Heart right ventricle (tissue), 16 donors: ENCODE results near the gene ZC3H7A. TPM values are rescaled to one million over a fixed set of nuclear protein-coding genes. Genes with fewer than 3 reads are reported as not detected.
A peak's percentile ranks its signal among the peaks of the same experiment; 100 is the strongest.

Source experiments
- ATAC-seq, 8 donors: fragments of 200-7000 bp; cut with Tn5 transposase; one replicate each; pipeline ENCODE4 v1.9.1; 2020; ENCODE audit warnings: mild to moderate bottlenecking in 8 of 8, moderate library complexity in 8 of 8, moderate number of reproducible peaks in 1 of 8
- DNase-seq, 2 donors: peaks; one replicate each; pipeline ENCODE4 v3.0.0-alpha.2; 2020
- H3K27ac ChIP-seq, 10 donors: fragments of 200-600 bp; sonication (generic) in 2 of 10; one replicate each; pipeline versions ENCODE4 v1.5.0 to v1.8.0; 2020 to 2022; ENCODE audit warnings: mild to moderate bottlenecking in 3 of 10
- H3K27me3 ChIP-seq, 7 donors: fragments of 200-600 bp; one replicate each; pipeline ENCODE4 v1.8.0; 2021 to 2022; ENCODE audit warnings: mild to moderate bottlenecking in 2 of 7
- H3K36me3 ChIP-seq, 9 donors: fragments of 200-600 bp; sonication (generic) in 1 of 9; one replicate each; pipeline versions ENCODE4 v1.5.0 to v1.8.0; 2020 to 2022; ENCODE audit warnings: mild to moderate bottlenecking in 2 of 9
- H3K4me1 ChIP-seq, 9 donors: fragments of 200-600 bp; sonication (generic) in 1 of 9; one replicate each; pipeline versions ENCODE4 v1.5.0 to v1.8.0; 2020 to 2022; ENCODE audit warnings: mild to moderate bottlenecking in 4 of 9
- H3K4me3 ChIP-seq, 10 donors: fragments of 200-600 bp; sonication (generic) in 2 of 10; one replicate each; pipeline versions ENCODE4 v1.5.0 to v1.8.0; 2020 to 2022; ENCODE audit warnings: mild to moderate bottlenecking in 7 of 10, moderate library complexity in 2 of 10
- H3K9me3 ChIP-seq, 11 donors: fragments of 200-600 bp in 10 of 11; sonication (generic) in 2 of 11; one replicate each; pipeline versions ENCODE4 v1.5.0 to v1.8.0; 2013 to 2022; ENCODE audit warnings: mild to moderate bottlenecking in 2 of 11, control low read depth in 1 of 11, moderate library complexity in 1 of 11
- WGBS, 2 donors: extraction: QIAGEN DNeasy Blood & Tissue Kit; methylation state at CpG; one replicate each; pipeline ENCODE4 v1.1.7; 2013; ENCODE audit warnings: inconsistent platforms in 1 of 2; 5-methylcytosine and 5-hydroxymethylcytosine counted together
- intact Hi-C, 10 donors: fragments of 100-400 bp; cut with DNase I; formaldehyde crosslinking; loops; one replicate each; pipeline versions ENCODE4 v1.11.1 to v1.14.2; 2022
- polyA plus RNA-seq, 2 donors: library from polyadenylated mRNA; stranded (reverse); fragments of 200-250 nt; gene quantifications; one replicate each; pipeline ENCODE4 v1.2.3, GENCODE V29; 2013
- total RNA-seq, 10 donors: library from RNA; stranded (reverse); fragmentation: NEBNext Ultra II Directional in 3 of 10; extraction: Animal tissue kit (Norgen Biotek cat#: 25700) in 3 of 10; gene quantifications; one replicate each; pipeline versions ENCODE4 v1.2.1 to v1.2.4, GENCODE V29; 2021 to 2023
- TF ChIP-seq, protein P1 (sequence below), 9 donors: fragments of 200-600 bp; sonication (generic) in 2 of 9; IDR thresholded peaks; one replicate each; pipeline versions ENCODE4 v1.5.0 to v1.8.0; 2021 to 2022; ENCODE audit warnings: antibody characterized with exemption in 9 of 9, mild to moderate bottlenecking in 5 of 9, moderate library complexity in 1 of 9
- donor health status: Arrhythmogenic right ventricular cardiomyopathy.
- donor health status: ischemic (EF 13 %, LVEDD 7.1; RV severe dilation, severe dysfunction).
- donor health status: healthy with polysubstance abuse.
- donor health status: DM: no; HTN: yes; CAD: no.
- donor health status: DM: no; HTN: no; CAD: no.
- donor health status: ischemic (EF 25% LVEDD 6.9; RV normal size, moderate dysfunction).
- donor health status: ischemic (EF 25% LVEDD 5.7; RV mildly dilated, moderate dysfunction).
- donor health status: healthy.
- donor health status: DM: yes; HTN: yes; CAD: no.
- donor health status: Ischemic cardiomyopathy.
- donor health status: ischemic (EF 35%, LVEDD 5.7; RV mildly dilated, moderate dysfunction).
- donor health status: nonischemic (EF 11% LVEDD 7.7; RV severe dilation, severe dysfunction).
- donor health status: DM: yes; HTN: yes; CAD: no.
- donor health status: PGD.
- donor health status: ischemic (EF 29% LVEDD 5.4; RV normal size, mild dysfunction).
- donor health status: nonischemic (EF 23%, LVEDD 6.1; RV moderate dilation, normal function).

ZC3H7A gene
- total and polyA plus RNA-seq, 12 donors = 15.2 to 36.1 (median 30.3) TPM

- peak in 3 of 8 donors; percentile 4 to 18 (median 12) for ATAC-seq
- no peaks in the 10 kb centered on the region for H3K9me3 ChIP-seq
- TF ChIP-seq, protein P1, sequence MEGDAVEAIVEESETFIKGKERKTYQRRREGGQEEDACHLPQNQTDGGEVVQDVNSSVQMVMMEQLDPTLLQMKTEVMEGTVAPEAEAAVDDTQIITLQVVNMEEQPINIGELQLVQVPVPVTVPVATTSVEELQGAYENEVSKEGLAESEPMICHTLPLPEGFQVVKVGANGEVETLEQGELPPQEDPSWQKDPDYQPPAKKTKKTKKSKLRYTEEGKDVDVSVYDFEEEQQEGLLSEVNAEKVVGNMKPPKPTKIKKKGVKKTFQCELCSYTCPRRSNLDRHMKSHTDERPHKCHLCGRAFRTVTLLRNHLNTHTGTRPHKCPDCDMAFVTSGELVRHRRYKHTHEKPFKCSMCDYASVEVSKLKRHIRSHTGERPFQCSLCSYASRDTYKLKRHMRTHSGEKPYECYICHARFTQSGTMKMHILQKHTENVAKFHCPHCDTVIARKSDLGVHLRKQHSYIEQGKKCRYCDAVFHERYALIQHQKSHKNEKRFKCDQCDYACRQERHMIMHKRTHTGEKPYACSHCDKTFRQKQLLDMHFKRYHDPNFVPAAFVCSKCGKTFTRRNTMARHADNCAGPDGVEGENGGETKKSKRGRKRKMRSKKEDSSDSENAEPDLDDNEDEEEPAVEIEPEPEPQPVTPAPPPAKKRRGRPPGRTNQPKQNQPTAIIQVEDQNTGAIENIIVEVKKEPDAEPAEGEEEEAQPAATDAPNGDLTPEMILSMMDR (IDR thresholded peaks at IDR 0.05) = no peak
- peak overlapping the region; percentile 22 to 99 (median 91) for H3K4me3 ChIP-seq
- H3K27me3 ChIP-seq = no peaks in the 10 kb centered on the region
- H3K36me3 ChIP-seq = peaks cover 0 to 13% (median 0%) of the 10 kb centered on the region in 9 donors
- peak overlapping the region; percentile 59 to 99 (median 98) for H3K27ac ChIP-seq
- whole genome bisulfite sequencing, 2 donors = 56 to 57% methylated on average over 21 of the region's 21 CpGs
- intact Hi-C loops = loop anchor here in 6 of 10 donors (2.0 to 10.0 kb wide), 4 partner anchors 49 to 54 kb away; partner anchors contain the start of gene ZC3H7A (in 5 of the 6)
- H3K4me1 ChIP-seq = peaks cover 0 to 50% (median 38%) of the 10 kb centered on the region in 9 donors
- DNase-seq = peak in 1 of 2 donors; percentile 27
Observed at GRCh38 chr16:11743308-11744074, 53.6 kb downstream of the ZC3H7A start.

DNA sequence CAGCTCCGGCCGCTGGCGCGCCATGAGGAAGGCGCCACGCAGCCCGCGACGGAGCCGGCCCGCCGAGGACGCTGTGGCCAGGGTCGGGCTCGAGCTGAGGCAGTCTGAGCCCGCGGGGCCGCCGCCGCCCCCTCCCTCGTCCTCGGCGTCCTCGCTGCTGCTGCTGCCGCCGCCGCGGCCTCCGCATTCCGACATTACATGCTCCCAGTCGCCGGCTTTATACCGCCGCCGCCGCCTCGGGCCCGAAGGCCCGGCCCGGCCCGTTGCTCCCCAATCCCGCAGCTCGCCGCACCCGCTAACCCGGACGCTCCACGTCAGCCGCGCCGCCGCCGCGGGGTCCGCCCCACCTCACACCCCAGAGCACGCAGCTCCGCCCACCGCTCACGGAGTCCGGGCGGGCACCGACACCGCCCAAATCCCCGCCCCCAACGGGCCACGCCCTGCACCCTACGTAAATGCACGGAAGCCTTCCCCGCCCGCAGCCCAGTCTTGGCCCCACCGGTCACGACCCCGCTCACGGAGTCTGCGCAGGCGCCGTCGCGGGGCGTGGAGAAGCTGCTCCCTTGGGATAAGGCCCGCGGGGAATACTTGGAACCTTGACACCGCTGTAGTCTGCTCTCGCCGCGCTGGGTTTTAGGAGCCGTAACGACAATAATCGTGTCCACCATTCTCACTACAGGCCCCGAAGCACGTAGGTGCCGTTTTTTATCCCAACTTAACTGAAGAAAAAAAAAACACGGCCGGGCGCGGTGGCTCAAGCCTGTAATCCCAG, 54.3 kb downstream of the ZC3H7A start, which contains the start of gene TXNDC11:
TXNDC11 (minus strand) TSS at position 322 of the 772 bp plus-strand sequence; CDS start at position 195, 127 bp downstream.
- WGBS, 2 donors = 0% methylated on average over 80 to 96 of the region's 96 CpGs
- Histone ChIP-seq H3K27me3 (no peaks in the 10 kb centered on the region), H3K36me3 (peaks cover 0 to 12% (median 0%) of the 10 kb centered on the region in 9 donors), H3K27ac (peak within 1 kb of the TSS; percentile 88 to 99 (median 98)), H3K4me1 (peaks cover 0 to 57% (median 45%) of the 10 kb centered on the region in 9 donors), H3K4me3 (peak within 1 kb of the TSS; percentile 69 to 99 (median 93)), H3K9me3 (no peaks in the 10 kb centered on the region)
- peak; percentile 98 to 99 (median 99) for ATAC-seq
- peak; percentile 99 to 100 for DNase-seq
- intact Hi-C loops = loop anchor here in 6 of 10 donors (2.0 to 10.0 kb wide), 4 partner anchors 50 to 55 kb away; partner anchors contain the start of gene ZC3H7A (in 5 of the 6)
- TF ChIP-seq, protein P1 (IDR thresholded peaks at IDR 0.05) = no peak

DNA sequence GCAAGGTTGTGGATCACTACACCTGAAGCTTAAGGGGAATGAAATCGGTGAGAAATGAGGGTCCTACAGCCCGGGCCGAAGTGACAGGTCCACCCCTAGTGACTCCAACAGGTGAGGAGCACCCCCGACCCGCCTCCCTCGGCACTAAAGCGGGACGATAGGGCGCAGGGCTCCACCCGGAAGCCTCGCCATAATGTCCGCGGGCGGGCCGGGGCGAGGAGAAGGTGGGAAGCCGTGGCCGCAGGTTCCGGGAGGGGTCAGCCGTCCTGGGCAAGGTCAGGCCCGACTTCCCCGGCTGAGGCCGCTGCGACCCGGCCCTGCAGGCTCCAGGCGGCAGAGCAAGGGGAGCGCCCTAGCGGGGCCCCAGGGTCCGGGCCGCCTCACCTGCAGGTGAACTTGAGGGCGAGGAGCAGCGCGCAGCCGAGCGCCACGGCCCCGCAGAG, 54.9 kb downstream of the ZC3H7A start:
- TF ChIP-seq, protein P1 (IDR thresholded peaks at IDR 0.05) = peak in 1 of 9 donors; percentile 9
- Histone ChIP-seq H3K27ac (peak overlapping the region; percentile 88 to 99 (median 98)), H3K4me1 (peaks cover 0 to 62% (median 49%) of the 10 kb centered on the region in 9 donors), H3K27me3 (no peaks in the 10 kb centered on the region), H3K9me3 (no peaks in the 10 kb centered on the region), H3K36me3 (peaks cover 0 to 13% (median 0%) of the 10 kb centered on the region in 9 donors), H3K4me3 (peak overlapping the region; percentile 69 to 99 (median 93))
- intact Hi-C loops = loop anchor here in 6 of 10 donors (2.0 to 10.0 kb wide), 4 partner anchors 50 to 55 kb away; partner anchors contain the start of gene ZC3H7A (in 5 of the 6)
- 1% methylated on average over 37 of the region's 37 CpGs for WGBS, 2 donors
- ATAC-seq (peak in 7 of 8 donors; percentile 3 to 32 (median 12)), DNase-seq (peak; percentile 24 to 52)
